ENCODE results near the gene IFT20. TPM values are rescaled to one million over a fixed set of nuclear protein-coding genes. Genes with fewer than 3 reads are reported as not detected.
A peak's percentile ranks its signal among the peaks of the same experiment; 100 is the strongest.

Gene IFT20
- total and polyA plus RNA-seq, 2 donors from 2014 or later: 37.5 to 52.6 TPM

DNA sequence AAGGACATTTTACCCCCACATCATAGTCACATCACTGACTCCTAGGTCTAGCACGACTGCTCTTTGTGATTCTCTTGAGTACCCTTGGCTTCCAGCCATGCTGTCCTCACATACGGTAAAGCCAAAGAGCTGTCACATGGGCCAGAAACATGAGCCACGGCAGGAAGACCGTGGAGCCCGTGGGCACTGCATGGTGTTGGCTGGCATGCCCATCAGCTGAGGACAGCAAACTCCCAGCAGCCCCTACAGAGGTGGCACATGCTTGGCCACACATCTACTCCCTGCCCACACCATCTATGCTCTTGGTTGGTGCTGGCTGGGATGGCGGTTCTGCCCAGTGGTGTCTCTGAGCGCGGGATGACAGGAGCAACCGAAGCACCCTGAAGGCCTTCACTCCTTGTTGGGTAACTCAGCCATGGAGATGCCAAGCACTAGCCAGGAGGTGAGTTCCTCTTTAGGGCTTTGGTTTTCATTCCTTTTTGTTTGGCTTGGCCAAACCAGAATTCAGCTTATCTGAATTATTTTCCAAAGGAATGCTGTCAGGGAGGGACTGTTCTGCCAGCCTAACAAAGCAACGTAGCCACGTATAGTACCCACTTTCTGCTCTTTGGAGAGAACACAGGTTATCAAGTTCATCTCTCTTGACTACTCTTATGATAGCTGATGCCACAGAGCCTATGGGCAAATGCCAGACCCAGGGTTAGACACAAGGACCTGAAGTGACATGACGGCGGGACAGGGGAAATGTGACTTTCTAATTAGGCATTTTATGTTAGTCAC lies 10.3 kb upstream of the IFT20 start:
- H3K36me3 ChIP-seq (ENCODE audit: control insufficient read depth in 2 of 3, insufficient read depth in 3 of 3, low read length in 3 of 3): peaks cover 3 to 86% (median 51%) of the 10 kb centered on the region in 3 donors
- no peaks in the 10 kb centered on the region for H3K27me3 ChIP-seq (ENCODE audit: control insufficient read depth, insufficient read depth, low read length)
- H3K4me3 ChIP-seq (ENCODE audit: low read length in 3 of 3): no peak overlapping the region
- intact Hi-C loops (cut with DNase I): no loop called here
- H3K9me3 ChIP-seq (ENCODE audit: control insufficient read depth in 2 of 3, insufficient read depth in 1 of 3, low read length in 3 of 3): no peaks in the 10 kb centered on the region
- FAIRE-seq: no peak
- no peak for DNase-seq
- peak overlapping the region; percentile 77 to 88 for H3K27ac ChIP-seq (ENCODE audit: low read depth in 2 of 2, low read length in 2 of 2)
- peak overlapping the region in 1 of 3 donors; percentile 48 for H3K9ac ChIP-seq (ENCODE audit: low read length in 3 of 3)
- H3K4me1 ChIP-seq (ENCODE audit: control insufficient read depth in 2 of 3, insufficient read depth in 2 of 3, low read depth in 1 of 3, low read length in 3 of 3): peaks cover 0 to 40% (median 27%) of the 10 kb centered on the region in 3 donors
- TF ChIP-seq, protein P1, sequence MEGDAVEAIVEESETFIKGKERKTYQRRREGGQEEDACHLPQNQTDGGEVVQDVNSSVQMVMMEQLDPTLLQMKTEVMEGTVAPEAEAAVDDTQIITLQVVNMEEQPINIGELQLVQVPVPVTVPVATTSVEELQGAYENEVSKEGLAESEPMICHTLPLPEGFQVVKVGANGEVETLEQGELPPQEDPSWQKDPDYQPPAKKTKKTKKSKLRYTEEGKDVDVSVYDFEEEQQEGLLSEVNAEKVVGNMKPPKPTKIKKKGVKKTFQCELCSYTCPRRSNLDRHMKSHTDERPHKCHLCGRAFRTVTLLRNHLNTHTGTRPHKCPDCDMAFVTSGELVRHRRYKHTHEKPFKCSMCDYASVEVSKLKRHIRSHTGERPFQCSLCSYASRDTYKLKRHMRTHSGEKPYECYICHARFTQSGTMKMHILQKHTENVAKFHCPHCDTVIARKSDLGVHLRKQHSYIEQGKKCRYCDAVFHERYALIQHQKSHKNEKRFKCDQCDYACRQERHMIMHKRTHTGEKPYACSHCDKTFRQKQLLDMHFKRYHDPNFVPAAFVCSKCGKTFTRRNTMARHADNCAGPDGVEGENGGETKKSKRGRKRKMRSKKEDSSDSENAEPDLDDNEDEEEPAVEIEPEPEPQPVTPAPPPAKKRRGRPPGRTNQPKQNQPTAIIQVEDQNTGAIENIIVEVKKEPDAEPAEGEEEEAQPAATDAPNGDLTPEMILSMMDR (IDR thresholded peaks at IDR 0.05; ENCODE audit: borderline replicate concordance, extremely low read depth, insufficient read depth): no peak

DNA sequence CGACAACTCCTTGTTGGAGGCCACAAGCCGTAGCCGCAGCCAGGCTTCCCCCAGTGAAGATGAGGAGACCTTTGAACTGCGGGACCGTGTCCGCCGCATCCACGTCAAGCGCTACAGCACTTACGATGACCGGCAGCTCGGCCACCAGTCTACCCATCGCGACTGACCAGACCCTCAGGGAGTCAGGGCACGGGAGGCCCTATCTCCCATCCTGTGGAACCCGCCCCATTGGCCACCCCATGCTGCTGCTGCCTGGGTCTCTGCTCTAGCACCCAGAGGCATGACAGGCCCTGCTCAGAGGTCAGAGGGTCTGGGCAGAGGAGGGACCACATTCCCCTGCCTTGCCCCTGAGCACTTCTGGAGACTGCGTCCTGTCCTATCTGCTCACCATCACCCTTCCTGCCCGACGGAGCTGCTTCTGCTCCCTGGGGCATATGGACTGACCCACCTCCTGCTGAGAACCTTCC lies 9.2 kb upstream of the IFT20 start:
- Histone ChIP-seq H3K9ac (ENCODE audit: low read length in 3 of 3) (no peak overlapping the region), H3K4me1 (ENCODE audit: control insufficient read depth in 2 of 3, insufficient read depth in 2 of 3, low read depth in 1 of 3, low read length in 3 of 3) (peaks cover 0 to 40% (median 27%) of the 10 kb centered on the region in 3 donors), H3K36me3 (ENCODE audit: control insufficient read depth in 2 of 3, insufficient read depth in 3 of 3, low read length in 3 of 3) (peaks cover 3 to 77% (median 45%) of the 10 kb centered on the region in 3 donors), H3K27ac (ENCODE audit: low read depth in 2 of 2, low read length in 2 of 2) (no peak overlapping the region), H3K27me3 (ENCODE audit: control insufficient read depth, insufficient read depth, low read length) (no peaks in the 10 kb centered on the region), H3K4me3 (ENCODE audit: low read length in 3 of 3) (no peak overlapping the region), H3K9me3 (ENCODE audit: control insufficient read depth in 2 of 3, insufficient read depth in 1 of 3, low read length in 3 of 3) (no peaks in the 10 kb centered on the region)
- intact Hi-C loops (cut with DNase I): no loop called here
- no peak for DNase-seq
- TF ChIP-seq, protein P1 (IDR thresholded peaks at IDR 0.05; ENCODE audit: borderline replicate concordance, extremely low read depth, insufficient read depth): no peak
- no peak for FAIRE-seq

DNA sequence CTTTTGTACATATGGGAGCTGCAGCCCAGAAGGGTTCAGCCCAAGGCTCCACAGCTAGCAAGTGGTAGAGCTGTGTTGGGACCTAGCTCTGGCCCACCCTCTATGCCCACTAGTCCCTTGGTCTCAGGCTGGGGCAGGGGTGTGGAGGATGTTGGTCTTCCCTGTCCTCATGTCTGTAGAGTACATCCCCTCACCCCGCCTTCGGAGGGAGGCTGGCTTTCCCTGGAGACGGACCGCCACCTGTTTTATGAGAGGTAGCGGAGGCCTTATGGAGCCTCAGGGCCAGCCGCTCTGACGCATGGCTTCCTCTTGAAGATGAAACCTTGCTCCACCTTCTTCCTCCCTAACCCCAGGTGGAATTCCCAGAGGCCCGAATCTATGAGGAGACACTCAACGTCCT lies 8.7 kb upstream of the IFT20 start:
- peaks cover 3 to 77% (median 43%) of the 10 kb centered on the region in 3 donors for H3K36me3 ChIP-seq (ENCODE audit: control insufficient read depth in 2 of 3, insufficient read depth in 3 of 3, low read length in 3 of 3)
- intact Hi-C loops (cut with DNase I): no loop called here
- no peak for FAIRE-seq

More for the DNA sequence above, 8.7 kb upstream of the IFT20 start:
- Histone ChIP-seq H3K4me1 (ENCODE audit: control insufficient read depth in 2 of 3, insufficient read depth in 2 of 3, low read depth in 1 of 3, low read length in 3 of 3) (peaks cover 0 to 40% (median 27%) of the 10 kb centered on the region in 3 donors), H3K9me3 (ENCODE audit: control insufficient read depth in 2 of 3, insufficient read depth in 1 of 3, low read length in 3 of 3) (no peaks in the 10 kb centered on the region), H3K27me3 (ENCODE audit: control insufficient read depth, insufficient read depth, low read length) (no peaks in the 10 kb centered on the region), H3K4me3 (ENCODE audit: low read length in 3 of 3) (no peak overlapping the region), H3K9ac (ENCODE audit: low read length in 3 of 3) (no peak overlapping the region), H3K27ac (ENCODE audit: low read depth in 2 of 2, low read length in 2 of 2) (no peak overlapping the region)
- no peak for DNase-seq
- TF ChIP-seq, protein P1 (IDR thresholded peaks at IDR 0.05; ENCODE audit: borderline replicate concordance, extremely low read depth, insufficient read depth): no peak

Data from kidney (tissue), 14 donors.